CD4-positive, CD25-positive, alpha-beta regulatory T cell (primary cell): Measurements from ENCODE around the gene VSTM2L. TPM values are rescaled to one million over a fixed set of nuclear protein-coding genes. Genes with fewer than 3 reads are reported as not detected.

Experiments
- ATAC-seq, 2 donors: fragments of 150-1000 bp; cut with Tn5 transposase; one replicate each; pipeline ENCODE4 v1.10.0; 2021; ENCODE audit warnings: low read depth in 2 of 2, moderate number of reproducible peaks in 2 of 2, moderate library complexity in 1 of 2
- DNase-seq, 3 donors: peaks; one replicate each; pipeline versions ENCODE4 v3.0.0 to v3.0.0-alpha.2; 2012 to 2022; ENCODE audit warnings: mixed read lengths in 1 of 3
- H3K27ac ChIP-seq: one replicate; pipeline ENCODE4 v1.7.0; 2013; ENCODE audit warnings: mild to moderate bottlenecking, low read length; ENCODE audit not compliant: insufficient read depth, poor library complexity, severe bottlenecking
- H3K27me3 ChIP-seq: one replicate; pipeline ENCODE4 v1.7.0; 2013; ENCODE audit warnings: low read length; ENCODE audit not compliant: control insufficient read depth, insufficient read depth
- H3K36me3 ChIP-seq: one replicate; pipeline ENCODE4 v1.7.0; 2013; ENCODE audit warnings: mild to moderate bottlenecking, low read length, moderate library complexity; ENCODE audit not compliant: control insufficient read depth, insufficient read depth
- H3K4me1 ChIP-seq: 2 replicates; pipeline ENCODE4 v1.7.0; 2013; ENCODE audit warnings: mild to moderate bottlenecking, low read length; ENCODE audit not compliant: insufficient read depth, control insufficient read depth, poor library complexity, severe bottlenecking
- H3K4me3 ChIP-seq: one replicate; pipeline ENCODE4 v1.7.0; 2013; ENCODE audit warnings: low read depth, mild to moderate bottlenecking, low read length, moderate library complexity
- H3K9me3 ChIP-seq, 2 experiments: 1 replicate in 1 of 2; 2 replicates in 1 of 2; pipeline ENCODE4 v1.7.0; 2013; ENCODE audit warnings: low read length in 2 of 2, mild to moderate bottlenecking in 1 of 2, moderate library complexity in 1 of 2; ENCODE audit not compliant: control insufficient read depth in 2 of 2
- H3K27ac Mint-ChIP-seq, 3 donors: one replicate each; pipeline ENCODE4 v1.8.0; 2020 to 2022; ENCODE audit warnings: mild to moderate bottlenecking in 3 of 3, mixed read lengths in 3 of 3, moderate library complexity in 2 of 3
- H3K27me3 Mint-ChIP-seq: one replicate; pipeline ENCODE4 v1.8.0; 2022; ENCODE audit warnings: mild to moderate bottlenecking, mixed read lengths
- H3K36me3 Mint-ChIP-seq: one replicate; pipeline ENCODE4 v1.8.0; 2020; ENCODE audit warnings: mixed read lengths
- H3K4me1 Mint-ChIP-seq, 4 donors: one replicate each; pipeline ENCODE4 v1.8.0; 2020 to 2022; ENCODE audit warnings: mixed read lengths in 4 of 4, mild to moderate bottlenecking in 1 of 4
- H3K4me3 Mint-ChIP-seq, 4 donors: one replicate each; pipeline ENCODE4 v1.8.0; 2020 to 2022; ENCODE audit warnings: mild to moderate bottlenecking in 4 of 4, mixed read lengths in 4 of 4, moderate library complexity in 3 of 4
- H3K9me3 Mint-ChIP-seq, 7 donors: one replicate each; pipeline ENCODE4 v1.8.0; 2020 to 2022; ENCODE audit warnings: mixed read lengths in 7 of 7, mild to moderate bottlenecking in 3 of 7, moderate library complexity in 2 of 7
- polyA plus RNA-seq, 4 donors: library from polyadenylated mRNA; unstranded; fragments of 300-500 nt; fragmentation: Illumina TruSeq; gene quantifications; one replicate each; pipeline ENCODE4 v1.2.3, GENCODE V29; 2021
- total RNA-seq: library from RNA; stranded (reverse); gene quantifications from one replicate; pipeline ENCODE4 v1.2.3, GENCODE V29; 2022

VSTM2L gene
- total and polyA plus RNA-seq, 5 donors from 2014 or later = not detected

- Histone ChIP-seq H3K36me3 (no peaks in the 10 kb centered on the region), H3K27ac (no peak overlapping the region), H3K4me3 (no peak overlapping the region), H3K9me3 (no peaks in the 10 kb centered on the region), H3K4me1 (no peaks in the 10 kb centered on the region), H3K27me3 (no peaks in the 10 kb centered on the region)
- H3K27ac Mint-ChIP-seq = no peak overlapping the region
- H3K4me1 Mint-ChIP-seq = no peaks in the 10 kb centered on the region
- no peaks in the 10 kb centered on the region for H3K9me3 Mint-ChIP-seq
- H3K4me3 Mint-ChIP-seq = no peak overlapping the region
- DNase-seq (no peak), ATAC-seq (no peak)
- H3K36me3 Mint-ChIP-seq = no peaks in the 10 kb centered on the region
- peaks cover 4% of the 10 kb centered on the region for H3K27me3 Mint-ChIP-seq
Observed at GRCh38 chr20:37890643-37891042, 12.3 kb upstream of the VSTM2L start.

- Histone ChIP-seq H3K27me3 (no peaks in the 10 kb centered on the region), H3K36me3 (no peaks in the 10 kb centered on the region), H3K4me1 (no peaks in the 10 kb centered on the region), H3K4me3 (no peak overlapping the region), H3K9me3 (no peaks in the 10 kb centered on the region), H3K27ac (no peak overlapping the region)
- H3K4me1 Mint-ChIP-seq = no peaks in the 10 kb centered on the region
- ATAC-seq (no peak), DNase-seq (no peak)
- no peaks in the 10 kb centered on the region for H3K36me3 Mint-ChIP-seq
- H3K9me3 Mint-ChIP-seq = no peaks in the 10 kb centered on the region
- peaks cover 4% of the 10 kb centered on the region for H3K27me3 Mint-ChIP-seq
- H3K27ac Mint-ChIP-seq = no peak overlapping the region
- no peak overlapping the region for H3K4me3 Mint-ChIP-seq
Observed at GRCh38 chr20:37892001-37892400, 10.9 kb upstream of the VSTM2L start.

- Mint-ChIP-seq H3K9me3 (no peaks in the 10 kb centered on the region), H3K27ac (peak overlapping the region in 2 of 3 donors; percentile 60), H3K27me3 (peaks cover 9% of the 10 kb centered on the region), H3K4me3 (no peak overlapping the region), H3K36me3 (no peaks in the 10 kb centered on the region), H3K4me1 (no peaks in the 10 kb centered on the region)
- Histone ChIP-seq H3K4me1 (no peaks in the 10 kb centered on the region), H3K27ac (no peak overlapping the region), H3K9me3 (no peaks in the 10 kb centered on the region), H3K4me3 (no peak overlapping the region), H3K27me3 (no peaks in the 10 kb centered on the region), H3K36me3 (no peaks in the 10 kb centered on the region)
- no peak for DNase-seq
- no peak for ATAC-seq
Observed at GRCh38 chr20:37893566-37894241, 9.2 kb upstream of the VSTM2L start.

GRCh38 chr20:37894454-37894853 lies 8.5 kb upstream of the VSTM2L start:
- no peak overlapping the region for H3K4me3 Mint-ChIP-seq
- Histone ChIP-seq H3K4me1 (no peaks in the 10 kb centered on the region), H3K27ac (no peak overlapping the region), H3K36me3 (no peaks in the 10 kb centered on the region), H3K27me3 (no peaks in the 10 kb centered on the region), H3K9me3 (no peaks in the 10 kb centered on the region), H3K4me3 (no peak overlapping the region)
- DNase-seq (no peak), ATAC-seq (no peak)
- H3K27ac Mint-ChIP-seq = no peak overlapping the region
- H3K27me3 Mint-ChIP-seq = peaks cover 17% of the 10 kb centered on the region
- no peaks in the 10 kb centered on the region for H3K9me3 Mint-ChIP-seq
- H3K4me1 Mint-ChIP-seq = no peaks in the 10 kb centered on the region
- no peaks in the 10 kb centered on the region for H3K36me3 Mint-ChIP-seq

- Histone ChIP-seq H3K27me3 (no peaks in the 10 kb centered on the region), H3K4me3 (no peak overlapping the region), H3K4me1 (no peaks in the 10 kb centered on the region), H3K9me3 (no peaks in the 10 kb centered on the region), H3K27ac (no peak overlapping the region), H3K36me3 (no peaks in the 10 kb centered on the region)
- H3K36me3 Mint-ChIP-seq = no peaks in the 10 kb centered on the region
- no peak for DNase-seq
- no peak for ATAC-seq
- no peak overlapping the region for H3K27ac Mint-ChIP-seq
- H3K27me3 Mint-ChIP-seq = peaks cover 24% of the 10 kb centered on the region
- H3K4me1 Mint-ChIP-seq = no peaks in the 10 kb centered on the region
- no peaks in the 10 kb centered on the region for H3K9me3 Mint-ChIP-seq
- H3K4me3 Mint-ChIP-seq = no peak overlapping the region
Observed at GRCh38 chr20:37895166-37895565, 7.8 kb upstream of the VSTM2L start.

GRCh38 chr20:37896932-37897548 lies 5.9 kb upstream of the VSTM2L start:
- no peaks in the 10 kb centered on the region for H3K4me1 ChIP-seq
- Mint-ChIP-seq H3K27me3 (peaks cover 42% of the 10 kb centered on the region), H3K4me1 (peaks cover 0 to 8% (median under 1%) of the 10 kb centered on the region in 4 donors), H3K4me3 (no peak overlapping the region), H3K36me3 (no peaks in the 10 kb centered on the region), H3K9me3 (peaks cover 0 to under 1% (median 0%) of the 10 kb centered on the region in 7 donors), H3K27ac (no peak overlapping the region)
- DNase-seq (no peak), ATAC-seq (no peak)
- peaks cover 2% of the 10 kb centered on the region for H3K27me3 ChIP-seq
- no peak overlapping the region for H3K4me3 ChIP-seq
- H3K9me3 ChIP-seq = no peaks in the 10 kb centered on the region
- H3K27ac ChIP-seq = no peak overlapping the region
- H3K36me3 ChIP-seq = no peaks in the 10 kb centered on the region

- H3K27me3 ChIP-seq = peaks cover 5% of the 10 kb centered on the region
- ATAC-seq (no peak), DNase-seq (no peak)
- H3K36me3 ChIP-seq = no peaks in the 10 kb centered on the region
- H3K9me3 ChIP-seq = no peaks in the 10 kb centered on the region
- H3K4me3 ChIP-seq = no peak overlapping the region
- H3K4me1 ChIP-seq = no peaks in the 10 kb centered on the region
- Mint-ChIP-seq H3K4me3 (peak overlapping the region in 1 of 4 donors; percentile 80), H3K4me1 (peaks cover 0 to 13% (median 2%) of the 10 kb centered on the region in 4 donors), H3K27me3 (peaks cover 47% of the 10 kb centered on the region), H3K27ac (peak overlapping the region in 1 of 3 donors; percentile 69), H3K9me3 (peaks cover 0 to 4% (median 0%) of the 10 kb centered on the region in 7 donors), H3K36me3 (no peaks in the 10 kb centered on the region)
- no peak overlapping the region for H3K27ac ChIP-seq
Observed at GRCh38 chr20:37898233-37899104, 4.5 kb upstream of the VSTM2L start.
